Activated B cell treated with CpG ODN at 0.5 μM for 24 hours (primary cell): ENCODE results near the gene MIA3. TPM values are rescaled to one million over a fixed set of nuclear protein-coding genes. Genes with fewer than 3 reads are reported as not detected.

Experiments used
- ATAC-seq: fragments of 200-7000 bp; cut with Tn5 transposase; one replicate; pipeline ENCODE4 v1.10.0; 2021; ENCODE audit warnings: low read depth, mild to moderate bottlenecking, moderate library complexity
- CTCF ChIA-PET: fragments of 350-600 bp; sonication (Branson Sonifier 250); formaldehyde crosslinking; loops from one replicate; lab custom pipeline; 2021; ENCODE audit warnings: antibody characterized with exemption; lab: Charles Lee
- POLR2A ChIA-PET: fragments of 350-600 bp; sonication (Branson Sonifier 250); formaldehyde crosslinking; loops from one replicate; lab custom pipeline; 2021; ENCODE audit warnings: antibody characterized with exemption; lab: Charles Lee
- DNase-seq: peaks from one replicate; pipeline ENCODE4 v3.0.0; 2022
- H3K27ac Mint-ChIP-seq: one replicate; pipeline ENCODE4 v1.8.0; 2020; ENCODE audit warnings: mixed read lengths
- H3K27me3 Mint-ChIP-seq: one replicate; pipeline ENCODE4 v1.8.0; 2021; ENCODE audit warnings: mixed read lengths
- H3K36me3 Mint-ChIP-seq: one replicate; pipeline ENCODE4 v1.8.0; 2021; ENCODE audit warnings: low read depth, mixed read lengths
- H3K4me1 Mint-ChIP-seq: one replicate; pipeline ENCODE4 v1.8.0; 2021; ENCODE audit warnings: mixed read lengths
- H3K4me3 Mint-ChIP-seq: one replicate; pipeline ENCODE4 v1.8.0; 2020; ENCODE audit warnings: mild to moderate bottlenecking, mixed read lengths
- H3K9me3 Mint-ChIP-seq: one replicate; pipeline ENCODE4 v1.8.0; 2020; ENCODE audit warnings: mixed read lengths
- intact Hi-C: fragments of 100-400 bp; cut with micrococcal nuclease; formaldehyde crosslinking; loops from one replicate; pipeline ENCODE4 v1.15.1; 2024
- total RNA-seq: library from RNA; stranded (reverse); gene quantifications from 2 replicates; pipeline ENCODE4 v1.2.3, GENCODE V29; 2022
- TF ChIP-seq, protein P1 (sequence below): fragments of 200-600 bp; IDR thresholded peaks from one replicate; pipeline ENCODE4 v1.8.0; 2022; ENCODE audit warnings: antibody characterized with exemption, mild to moderate bottlenecking

MIA3 gene
- total RNA-seq, 1 donor from 2014 or later, result 83.1 TPM

DNA sequence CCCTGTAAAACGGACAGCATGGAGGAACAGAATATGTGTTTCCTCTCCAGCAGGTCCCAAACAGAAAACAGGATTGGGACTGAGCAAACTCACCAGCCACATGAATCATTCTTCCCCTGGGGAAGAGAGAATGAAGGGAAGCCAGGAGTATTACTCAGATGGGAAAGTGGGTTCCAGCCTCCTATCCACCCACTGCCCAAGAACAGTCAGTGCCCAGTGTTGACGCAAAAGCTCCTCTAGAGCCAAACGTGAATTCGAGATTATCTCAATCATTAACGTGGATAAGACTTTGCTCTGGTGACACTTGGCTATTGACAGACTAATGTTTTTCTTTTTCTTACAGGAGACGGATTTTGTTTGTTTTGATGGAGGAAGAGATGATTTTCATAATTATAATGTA, 9.3 kb downstream of the MIA3 start:
- CTCF ChIA-PET, result interaction anchor here (1.2 kb wide), 1 partner anchor 172 kb away, joined by 3 read pairs; no protein-coding TSS in a partner anchor

DNA sequence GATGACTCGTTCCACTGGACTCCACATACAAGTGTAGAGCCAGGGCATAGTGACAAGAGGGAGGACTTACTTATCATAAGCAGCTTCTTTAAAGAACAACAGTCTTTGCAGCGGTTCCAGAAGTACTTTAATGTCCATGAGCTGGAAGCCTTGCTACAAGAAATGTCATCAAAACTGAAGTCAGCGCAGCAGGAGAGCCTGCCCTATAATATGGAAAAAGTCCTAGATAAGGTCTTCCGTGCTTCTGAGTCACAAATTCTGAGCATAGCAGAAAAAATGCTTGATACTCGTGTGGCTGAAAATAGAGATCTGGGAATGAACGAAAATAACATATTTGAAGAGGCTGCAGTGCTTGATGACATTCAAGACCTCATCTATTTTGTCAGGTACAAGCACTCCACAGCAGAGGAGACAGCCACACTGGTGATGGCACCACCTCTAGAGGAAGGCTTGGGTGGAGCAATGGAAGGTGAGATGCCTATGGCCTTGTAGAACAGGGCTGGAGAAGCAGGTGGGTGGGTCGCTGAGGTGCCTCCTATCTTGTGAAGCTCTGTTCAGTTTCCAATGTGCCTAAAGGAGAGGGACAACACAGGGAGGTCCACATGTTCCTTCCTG, 12.1 kb downstream of the MIA3 start:
- no peak overlapping the region for H3K4me3 Mint-ChIP-seq
- ChIA-PET CTCF (no interaction called here), POLR2A (no interaction called here)
- intact Hi-C loops, result loop anchor here (10.0 kb wide), 1 partner anchor 535 kb away; no protein-coding TSS in a partner anchor
- H3K9me3 Mint-ChIP-seq, result no peaks in the 10 kb centered on the region
- H3K27ac Mint-ChIP-seq, result no peak overlapping the region
- TF ChIP-seq, protein P1, sequence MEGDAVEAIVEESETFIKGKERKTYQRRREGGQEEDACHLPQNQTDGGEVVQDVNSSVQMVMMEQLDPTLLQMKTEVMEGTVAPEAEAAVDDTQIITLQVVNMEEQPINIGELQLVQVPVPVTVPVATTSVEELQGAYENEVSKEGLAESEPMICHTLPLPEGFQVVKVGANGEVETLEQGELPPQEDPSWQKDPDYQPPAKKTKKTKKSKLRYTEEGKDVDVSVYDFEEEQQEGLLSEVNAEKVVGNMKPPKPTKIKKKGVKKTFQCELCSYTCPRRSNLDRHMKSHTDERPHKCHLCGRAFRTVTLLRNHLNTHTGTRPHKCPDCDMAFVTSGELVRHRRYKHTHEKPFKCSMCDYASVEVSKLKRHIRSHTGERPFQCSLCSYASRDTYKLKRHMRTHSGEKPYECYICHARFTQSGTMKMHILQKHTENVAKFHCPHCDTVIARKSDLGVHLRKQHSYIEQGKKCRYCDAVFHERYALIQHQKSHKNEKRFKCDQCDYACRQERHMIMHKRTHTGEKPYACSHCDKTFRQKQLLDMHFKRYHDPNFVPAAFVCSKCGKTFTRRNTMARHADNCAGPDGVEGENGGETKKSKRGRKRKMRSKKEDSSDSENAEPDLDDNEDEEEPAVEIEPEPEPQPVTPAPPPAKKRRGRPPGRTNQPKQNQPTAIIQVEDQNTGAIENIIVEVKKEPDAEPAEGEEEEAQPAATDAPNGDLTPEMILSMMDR, result no peak
- no peak for DNase-seq
- no peaks in the 10 kb centered on the region for H3K27me3 Mint-ChIP-seq
- H3K4me1 Mint-ChIP-seq, result peaks cover 17% of the 10 kb centered on the region
- ATAC-seq, result no peak
- peaks cover 77% of the 10 kb centered on the region for H3K36me3 Mint-ChIP-seq

More for the DNA sequence above, 9.3 kb downstream of the MIA3 start:
- H3K4me3 Mint-ChIP-seq, result no peak overlapping the region
- intact Hi-C loops, result no loop called here
- no peaks in the 10 kb centered on the region for H3K4me1 Mint-ChIP-seq
- POLR2A ChIA-PET, result no interaction called here
- DNase-seq (no peak), ATAC-seq (no peak)
- H3K27me3 Mint-ChIP-seq, result no peaks in the 10 kb centered on the region
- peaks cover 81% of the 10 kb centered on the region for H3K36me3 Mint-ChIP-seq
- no peak overlapping the region for H3K27ac Mint-ChIP-seq
- H3K9me3 Mint-ChIP-seq, result no peaks in the 10 kb centered on the region
- TF ChIP-seq, protein P1, result no peak

DNA sequence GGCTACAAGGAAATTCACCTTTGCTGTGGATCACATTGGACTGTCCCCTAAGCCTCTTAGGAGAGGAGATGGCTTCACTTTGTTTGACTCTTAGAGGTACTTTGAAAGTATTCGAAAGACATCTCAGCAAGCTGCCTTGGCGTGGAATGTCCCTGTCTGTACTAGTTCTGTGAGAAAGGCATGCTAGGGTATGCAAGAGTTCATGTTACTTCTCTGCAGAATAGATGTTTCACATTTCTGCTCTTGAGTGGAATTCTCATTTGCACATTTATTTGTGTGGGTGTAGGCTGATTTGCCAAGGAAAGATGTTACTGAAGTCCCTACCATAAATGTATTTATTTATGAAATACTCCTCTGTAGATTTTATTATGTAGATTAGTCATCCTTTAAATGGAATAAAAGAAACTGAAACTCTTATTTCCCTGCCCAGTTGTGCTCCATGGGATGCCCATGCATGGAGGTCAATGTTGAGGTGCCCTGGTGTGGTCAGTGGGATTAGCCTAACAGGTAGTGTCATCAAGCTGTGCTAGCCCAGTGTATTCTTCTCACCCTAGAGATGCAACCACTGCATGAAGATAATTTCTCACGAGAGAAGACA, 13.8 kb downstream of the MIA3 start:
- TF ChIP-seq, protein P1, result no peak
- intact Hi-C loops, result loop anchor here (10.0 kb wide), 1 partner anchor 537 kb away; no protein-coding TSS in a partner anchor
- ChIA-PET CTCF (interaction anchor here (5.7 kb wide), 1 partner anchor 167 kb away, joined by 69 read pairs; no protein-coding TSS in a partner anchor), POLR2A (no interaction called here)
- Mint-ChIP-seq H3K4me1 (peaks cover 17% of the 10 kb centered on the region), H3K27ac (no peak overlapping the region), H3K4me3 (no peak overlapping the region), H3K9me3 (no peaks in the 10 kb centered on the region), H3K27me3 (no peaks in the 10 kb centered on the region), H3K36me3 (peaks cover 75% of the 10 kb centered on the region)
- ATAC-seq, result no peak
- no peak for DNase-seq

DNA sequence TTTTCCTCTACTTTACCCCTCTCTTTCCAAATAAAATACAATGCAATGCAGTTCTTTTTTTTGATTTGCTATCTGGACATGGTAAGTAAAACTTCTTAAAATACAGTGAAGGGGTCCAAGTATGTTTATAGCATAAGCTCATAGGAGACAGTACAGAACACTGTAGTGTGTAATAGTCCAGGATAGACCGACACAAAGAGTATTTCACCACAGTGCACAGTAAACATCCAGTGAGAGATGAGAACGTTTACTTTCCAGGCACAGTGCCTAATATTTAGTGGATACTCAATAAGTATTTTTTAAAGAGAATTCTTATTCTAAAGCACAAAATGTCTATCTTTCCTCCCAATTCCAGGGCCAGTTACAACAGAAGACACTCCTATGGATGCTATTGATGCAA, 14.9 kb downstream of the MIA3 start:
- H3K36me3 Mint-ChIP-seq, result peaks cover 71% of the 10 kb centered on the region
- CTCF ChIA-PET, result interaction anchor here (2.0 to 5.7 kb wide), 2 partner anchors 8 to 168 kb away, joined by 11 to 69 read pairs; no protein-coding TSS in a partner anchor
- no peak overlapping the region for H3K4me3 Mint-ChIP-seq

More for the DNA sequence above, 14.9 kb downstream of the MIA3 start:
- intact Hi-C loops, result loop anchor here (10.0 kb wide), 1 partner anchor 538 kb away; no protein-coding TSS in a partner anchor
- Mint-ChIP-seq H3K4me1 (peaks cover 17% of the 10 kb centered on the region), H3K9me3 (no peaks in the 10 kb centered on the region), H3K27ac (no peak overlapping the region), H3K27me3 (no peaks in the 10 kb centered on the region)
- no peak for DNase-seq
- TF ChIP-seq, protein P1, result no peak
- no peak for ATAC-seq
- POLR2A ChIA-PET, result interaction anchor here (0.6 to 1.1 kb wide), 2 partner anchors 168 to 678 kb away, joined by 3 read pairs; no protein-coding TSS in a partner anchor
